GM21737 (cell line): ENCODE data around the gene FBXW2.

Experiments
- ATAC-seq: cut with Tn5 transposase; IDR thresholded peaks from one replicate; pipeline ENCODE4 v1.9.1; 2021; ENCODE audit warnings: mild to moderate bottlenecking, moderate library complexity; ENCODE audit not compliant: unreplicated experiment

FBXW2 gene

DNA sequence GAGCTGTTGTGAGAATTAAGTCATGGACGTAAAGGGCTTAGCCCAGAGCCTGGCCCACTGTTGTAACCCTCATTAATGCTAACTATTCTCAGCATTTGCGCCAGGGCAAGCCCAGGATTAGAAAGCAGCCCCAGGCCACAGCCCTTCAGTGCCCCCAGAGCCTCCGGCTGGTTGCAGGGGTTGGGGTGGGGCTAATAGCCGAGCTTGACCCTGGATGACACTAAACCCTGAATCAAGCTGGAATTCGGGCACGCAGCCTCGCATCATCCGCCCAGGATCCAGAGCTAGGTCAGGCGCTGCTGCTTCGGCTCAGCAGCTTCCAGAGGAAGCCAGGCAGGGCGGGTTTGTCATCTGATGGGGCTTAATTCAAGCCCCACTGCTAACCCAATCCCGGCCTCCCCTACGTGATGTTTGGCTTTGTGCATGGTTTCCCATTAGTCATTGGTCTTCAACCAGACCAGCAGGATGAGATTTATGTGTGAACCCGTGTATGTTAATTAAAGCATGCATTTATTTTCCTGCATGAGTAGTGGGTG is 77.8 kb downstream of the FBXW2 start:
- no peak for ATAC-seq

DNA sequence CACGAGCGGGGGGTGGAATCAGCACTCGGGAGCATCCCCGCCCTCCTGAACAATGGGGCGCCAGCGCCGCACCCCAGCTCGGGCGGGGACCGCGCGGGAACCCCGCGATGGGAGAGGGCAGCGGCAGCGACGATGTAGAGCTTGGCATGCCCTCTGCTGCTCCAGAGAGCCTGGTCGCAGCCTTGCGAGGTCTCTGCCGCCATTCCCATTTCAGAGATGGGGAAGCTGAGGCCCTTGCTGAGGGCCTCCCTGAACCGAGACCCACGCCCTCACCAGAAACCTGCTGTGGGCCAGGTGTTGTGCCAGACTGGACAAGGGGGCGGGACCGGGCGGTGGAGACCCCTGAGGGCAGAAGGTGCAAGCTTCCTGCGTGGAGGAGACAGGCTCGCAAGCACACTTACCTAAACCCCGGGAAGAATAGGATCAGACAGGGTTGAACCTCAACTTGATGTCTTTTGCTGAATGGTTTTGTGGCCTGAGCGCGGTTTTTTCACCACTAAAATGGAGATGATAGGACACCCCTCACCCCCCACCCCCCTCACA is 78.3 kb downstream of the FBXW2 start:
- no peak for ATAC-seq

DNA sequence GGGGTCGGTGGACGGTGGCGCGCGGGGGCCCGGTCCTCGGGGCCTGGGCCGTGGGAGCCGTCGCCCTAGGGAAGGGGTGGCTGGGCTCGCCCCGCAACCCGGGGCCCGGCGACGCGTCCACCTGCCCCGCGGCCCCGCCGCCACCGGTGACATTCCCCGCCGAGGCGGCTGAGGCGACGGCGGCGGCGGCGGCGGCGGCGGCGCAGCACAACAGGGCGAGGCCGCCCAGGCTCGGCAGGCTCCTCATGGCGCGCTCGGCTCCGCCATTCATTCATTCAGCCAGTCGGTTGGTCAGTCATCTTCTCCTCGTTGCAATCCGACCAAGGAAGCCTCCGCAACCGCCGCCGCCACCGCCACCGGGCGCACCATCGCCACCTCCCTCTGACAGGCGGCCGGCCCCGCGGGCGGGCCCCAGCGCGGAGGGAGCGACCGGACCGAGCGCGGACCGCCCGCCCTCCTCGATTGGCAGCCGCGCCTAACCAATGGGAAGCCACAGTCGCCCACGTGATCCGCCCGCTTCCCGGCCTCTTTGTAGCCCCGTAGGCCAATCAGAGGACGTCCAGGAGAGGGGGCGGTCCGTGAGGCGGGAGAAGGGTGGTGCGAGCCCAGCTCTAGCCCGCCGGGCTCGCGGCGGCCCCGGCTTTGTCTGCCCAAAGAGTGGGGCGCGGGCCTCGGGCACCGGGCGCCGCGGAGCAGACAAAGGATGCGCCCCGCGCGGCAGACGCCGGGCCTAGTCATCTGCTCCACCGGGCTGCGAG is 78.9 kb downstream of the FBXW2 start, which contains the start of gene MEGF9:
TSS of gene MEGF9 (minus strand) at position 383 of the 758 bp plus-strand sequence. CDS start at position 271, 112 bp downstream.
- ATAC-seq, result peak; percentile 92

DNA sequence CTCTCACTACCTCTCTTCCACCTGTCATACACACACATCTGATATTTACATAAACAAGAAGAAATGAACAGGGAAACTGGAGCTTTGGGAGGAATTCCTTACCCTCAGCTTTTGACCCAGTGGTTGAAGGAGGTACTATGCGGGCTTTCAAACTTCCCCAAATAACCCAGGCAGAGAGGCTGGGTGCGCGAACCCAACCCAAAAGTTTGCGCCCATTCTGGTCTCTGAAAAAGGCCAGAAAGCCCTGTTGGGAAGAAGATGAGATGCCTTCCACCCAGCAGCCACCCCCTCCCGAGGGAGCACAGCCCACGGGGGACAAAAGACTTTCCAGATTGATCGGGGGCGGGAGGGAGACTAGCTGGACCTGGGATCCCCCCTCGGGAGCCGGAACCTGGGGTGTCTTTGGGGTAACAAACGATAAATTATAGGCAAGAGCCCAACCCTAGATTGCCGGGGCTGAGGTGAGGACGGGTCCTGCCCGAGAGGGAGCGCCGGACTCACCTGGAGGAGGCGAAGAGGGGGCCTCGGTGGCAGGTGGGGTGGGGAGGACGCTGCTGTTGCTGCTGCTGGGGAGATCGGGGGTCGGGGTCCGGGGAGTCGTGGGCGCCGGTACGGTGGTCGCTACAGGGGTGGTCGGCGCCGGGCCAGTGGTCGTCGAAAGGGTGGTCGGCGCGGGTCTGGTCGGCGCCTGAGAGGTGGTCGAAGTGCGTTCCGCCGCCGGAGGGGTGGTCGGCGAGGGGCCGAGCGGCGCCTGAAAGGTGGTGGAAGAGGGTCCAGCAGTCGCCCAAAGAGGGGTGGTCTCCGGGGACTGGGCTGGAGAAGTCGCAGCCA is 79.7 kb downstream of the FBXW2 start:
- no peak for ATAC-seq

DNA sequence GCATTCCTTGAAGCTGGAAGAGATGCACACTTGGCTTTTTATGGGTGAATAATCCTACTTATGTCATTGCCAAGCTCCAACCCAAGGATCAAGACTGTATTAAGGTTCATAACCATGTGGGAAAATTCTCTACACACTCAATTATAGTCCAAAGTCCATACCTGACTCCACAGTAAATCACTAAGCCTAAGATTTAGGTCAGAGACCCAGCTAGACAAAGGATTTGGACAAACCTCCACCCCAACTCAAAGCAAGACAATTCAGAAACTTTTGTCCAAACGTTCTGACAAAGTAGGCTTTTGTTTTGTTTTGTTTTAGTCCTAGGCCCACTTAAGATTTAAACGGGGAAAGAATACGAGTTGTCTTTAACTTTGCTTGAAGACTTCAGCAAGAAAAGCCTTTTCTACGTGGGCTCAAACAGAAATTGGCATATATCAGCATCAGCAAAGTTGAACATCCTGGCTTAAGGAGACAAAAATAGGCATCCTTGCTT is 80.6 kb downstream of the FBXW2 start:
- ATAC-seq, result no peak

DNA sequence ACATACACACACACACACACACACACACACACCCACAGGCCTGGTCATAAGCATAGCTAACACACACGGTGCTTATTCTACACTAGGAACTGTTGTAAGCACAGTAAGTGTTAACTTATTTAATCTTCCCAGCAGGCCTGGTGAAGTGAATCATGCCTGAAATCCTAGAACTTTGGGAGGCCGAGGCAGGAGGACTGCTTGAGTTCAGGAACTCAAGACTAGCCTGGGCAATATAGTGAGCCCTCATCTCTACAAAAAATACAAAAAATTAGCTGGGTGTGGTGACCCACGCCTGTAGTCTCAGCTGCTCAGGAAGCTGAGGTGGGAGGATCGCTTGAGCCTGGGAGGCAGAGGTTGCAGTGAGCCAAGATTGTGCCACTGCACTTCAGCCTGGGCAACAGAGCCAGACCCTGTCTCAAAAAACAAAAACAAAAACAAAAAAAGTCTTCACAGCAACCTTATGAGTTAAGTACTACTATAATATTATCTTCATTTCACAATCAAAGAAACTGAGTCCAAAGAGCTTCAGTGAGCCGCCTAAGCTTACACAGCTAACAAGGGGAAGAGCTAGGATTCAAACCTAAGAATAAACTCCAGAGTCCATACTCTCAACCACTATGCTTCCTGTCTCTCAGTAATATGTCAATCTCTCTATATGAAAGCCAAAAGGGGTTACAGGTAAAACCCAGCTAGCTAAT is 81.2 kb downstream of the FBXW2 start:
- no peak for ATAC-seq

DNA sequence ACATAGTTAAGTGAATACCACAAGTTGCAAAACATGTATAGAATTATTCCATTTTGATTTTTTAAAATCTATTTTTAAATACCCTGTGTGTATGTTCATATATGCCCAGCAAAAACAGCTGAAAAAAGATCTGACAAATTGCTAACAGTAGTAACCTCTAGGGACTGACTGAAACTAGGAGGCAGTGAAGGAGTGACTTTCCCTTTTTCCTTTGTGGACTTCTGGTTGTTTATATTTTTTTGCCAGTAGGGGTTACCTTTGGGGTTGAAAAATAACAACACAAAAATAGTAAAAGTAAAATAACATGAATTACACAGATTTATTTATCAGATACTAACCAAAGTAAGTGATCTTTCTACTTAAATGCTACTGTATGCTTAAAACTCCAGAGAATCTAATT is 81.9 kb downstream of the FBXW2 start:
- no peak for ATAC-seq

DNA sequence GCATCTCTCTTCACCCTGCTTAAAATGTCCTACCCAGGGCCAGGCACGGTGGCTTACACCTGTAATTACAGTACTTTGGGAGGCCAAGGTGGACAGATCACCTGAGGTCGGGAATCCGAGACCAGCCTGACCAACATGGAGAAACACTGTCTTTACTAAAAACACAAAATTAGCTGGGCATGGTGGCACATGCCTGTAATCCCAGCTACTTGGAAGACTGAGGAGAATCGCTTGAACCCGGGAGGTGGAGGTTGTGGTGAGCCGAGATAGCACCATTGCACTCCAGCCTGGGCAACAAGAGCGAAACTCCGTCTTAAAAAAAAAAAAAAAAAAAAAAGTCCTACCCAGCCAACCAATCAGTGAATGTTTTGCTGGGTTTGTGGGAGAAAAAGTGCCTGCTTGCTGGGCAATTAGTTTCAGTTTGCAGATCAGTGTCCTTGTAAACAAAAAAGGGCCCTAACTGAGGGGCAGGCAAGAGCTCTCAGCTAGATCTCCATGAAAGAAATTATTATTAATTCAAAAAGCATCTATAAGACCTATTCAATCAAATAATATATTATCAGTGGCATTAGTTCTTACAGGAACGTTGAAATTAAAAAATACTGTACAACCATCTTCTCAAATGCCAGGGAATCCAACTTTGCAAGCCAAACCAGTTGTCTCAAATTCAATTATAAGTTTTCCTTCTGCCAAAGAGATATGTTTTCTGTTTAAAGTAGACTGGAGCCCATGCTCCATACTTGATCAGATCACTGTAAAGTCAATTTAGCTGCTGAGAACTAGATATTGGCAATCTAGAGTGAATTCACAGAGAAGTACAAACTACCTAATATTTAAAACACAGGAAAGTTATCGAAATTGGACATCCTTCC is 82.9 kb downstream of the FBXW2 start:
- ATAC-seq, result no peak

DNA sequence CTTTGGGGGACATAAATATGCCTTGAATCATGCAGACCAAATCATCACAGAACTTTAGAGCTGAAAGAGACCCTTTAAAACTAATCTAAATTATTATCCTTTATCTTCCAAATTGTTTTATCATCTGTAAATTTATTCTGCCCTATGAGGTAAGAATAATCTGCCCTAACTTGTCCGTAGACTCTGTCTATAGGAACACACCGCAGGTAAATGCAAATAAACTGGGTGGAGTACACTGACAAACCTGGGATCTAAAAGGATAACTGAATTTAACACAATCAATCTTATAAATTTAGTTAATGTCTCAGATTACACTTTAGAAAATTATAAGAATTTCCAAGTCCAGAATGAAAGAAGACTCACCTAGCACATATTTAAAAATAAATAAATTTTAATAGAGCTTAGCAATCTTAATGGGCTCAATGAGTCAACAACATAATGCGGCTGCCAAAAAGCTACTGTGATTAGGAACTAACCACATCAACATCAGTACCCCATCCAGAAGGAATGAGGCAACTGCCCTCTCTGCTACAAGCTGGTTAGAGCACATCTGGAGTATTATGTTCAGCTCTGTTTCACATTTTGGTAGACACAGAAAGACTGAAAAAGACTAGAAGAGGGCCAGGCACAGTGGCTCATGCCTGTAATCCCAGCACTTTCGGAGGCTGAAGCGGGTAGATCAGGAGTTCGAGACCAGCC is 84.5 kb downstream of the FBXW2 start:
- no peak for ATAC-seq

DNA sequence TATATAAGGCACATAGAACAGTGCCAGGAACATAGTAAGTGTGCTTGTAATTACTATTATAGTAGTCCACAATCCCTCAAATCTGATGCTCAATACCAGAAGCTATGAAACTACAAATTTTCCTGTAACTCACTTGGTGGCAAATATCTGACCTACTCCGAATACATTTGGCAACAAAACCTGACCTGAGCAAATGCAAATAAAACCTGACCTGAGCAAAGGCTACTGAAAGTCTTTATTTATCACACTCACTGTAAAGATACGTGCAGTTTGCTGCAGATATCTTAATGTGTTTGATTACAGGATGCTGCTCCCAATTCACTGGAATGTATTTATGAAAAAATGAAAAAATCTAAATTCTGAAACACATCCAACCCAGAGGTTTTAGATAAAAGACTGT is 86.0 kb downstream of the FBXW2 start:
- no peak for ATAC-seq
